Ishikawa (cell line): ENCODE results near the gene GRAMD1B.

Experiments used
- CEBPB ChIP-seq: IDR thresholded peaks from 2 replicates; pipeline ENCODE4 v1.6.1; 2012
- CREB1 ChIP-seq: IDR thresholded peaks from 2 replicates; pipeline ENCODE4 v1.6.1; 2012; ENCODE audit warnings: low read depth
- EGR1 ChIP-seq: IDR thresholded peaks from 2 replicates; pipeline ENCODE4 v1.6.1; 2012
- EP300 ChIP-seq: IDR thresholded peaks from 2 replicates; pipeline ENCODE4 v1.6.1; 2012; ENCODE audit warnings: borderline replicate concordance
- FOXM1 ChIP-seq: IDR thresholded peaks from 2 replicates; pipeline ENCODE4 v1.6.1; 2012; ENCODE audit warnings: low read depth, borderline replicate concordance
- MAX ChIP-seq: IDR thresholded peaks from 2 replicates; pipeline ENCODE4 v1.6.1; 2012
- NFIC ChIP-seq: IDR thresholded peaks from 2 replicates; pipeline ENCODE4 v1.6.1; 2012
- RAD21 ChIP-seq: IDR thresholded peaks from 2 replicates; pipeline ENCODE4 v1.6.1; 2012; ENCODE audit warnings: low read depth
- REST ChIP-seq: IDR thresholded peaks from 2 replicates; pipeline ENCODE4 v1.6.1; 2012; ENCODE audit warnings: low read depth, mild to moderate bottlenecking
- TAF1 ChIP-seq: IDR thresholded peaks from 2 replicates; pipeline ENCODE4 v1.6.1; 2012; ENCODE audit warnings: low read depth, mild to moderate bottlenecking
- TCF12 ChIP-seq: IDR thresholded peaks from 2 replicates; pipeline ENCODE4 v1.6.1; 2012; ENCODE audit warnings: low read depth
- TEAD4 ChIP-seq: IDR thresholded peaks from 2 replicates; pipeline ENCODE4 v1.6.1; 2012
- USF1 ChIP-seq: IDR thresholded peaks from 2 replicates; pipeline ENCODE4 v1.6.1; 2012
- YY1 ChIP-seq: IDR thresholded peaks from 2 replicates; pipeline ENCODE4 v1.6.1; 2012; ENCODE audit warnings: low read depth
- ZBTB7A ChIP-seq: IDR thresholded peaks from 2 replicates; pipeline ENCODE4 v1.6.1; 2012; ENCODE audit warnings: low read depth

The GRAMD1B gene

GRCh38 chr11:123519797-123520193 lies 89.7 kb downstream of the GRAMD1B start:
- TF ChIP-seq YY1 (no peak), EP300 (no peak), TCF12 (no peak), TEAD4 (no peak), ZBTB7A (no peak), RAD21 (no peak), TAF1 (no peak), MAX (no peak), CREB1 (no peak), USF1 (no peak), NFIC (no peak), FOXM1 (no peak), CEBPB (no peak)

GRCh38 chr11:123521001-123521400 lies 90.9 kb downstream of the GRAMD1B start:
- TF ChIP-seq MAX, result no peak
- no peak for TF ChIP-seq FOXM1
- TF ChIP-seq EGR1, result no peak
- TF ChIP-seq TEAD4, result no peak
- TF ChIP-seq ZBTB7A, result no peak
- TF ChIP-seq TCF12, result no peak
- no peak for TF ChIP-seq NFIC
- no peak for TF ChIP-seq REST

GRCh38 chr11:123521930-123522329 lies 91.9 kb downstream of the GRAMD1B start:
- TF ChIP-seq USF1, result no peak
- no peak for TF ChIP-seq MAX
- no peak for TF ChIP-seq RAD21
- no peak for TF ChIP-seq CEBPB
- TF ChIP-seq CREB1, result no peak
- TF ChIP-seq FOXM1, result no peak
- TF ChIP-seq ZBTB7A, result no peak
- TF ChIP-seq TCF12, result no peak
- TF ChIP-seq NFIC, result no peak
- TF ChIP-seq EP300, result no peak
- no peak for TF ChIP-seq EGR1
- no peak for TF ChIP-seq REST
- TF ChIP-seq TEAD4, result no peak
- no peak for TF ChIP-seq YY1
- TF ChIP-seq TAF1, result no peak

- TF ChIP-seq EP300 (no peak), NFIC (no peak), USF1 (no peak), CREB1 (no peak), YY1 (no peak), CEBPB (no peak), ZBTB7A (no peak), FOXM1 (no peak), TCF12 (no peak), RAD21 (no peak), REST (no peak), TEAD4 (no peak), MAX (no peak), EGR1 (no peak), TAF1 (no peak)
Measured at GRCh38 chr11:123523539-123523938, 93.5 kb downstream of the GRAMD1B start.
